Astrocyte (in vitro differentiated cells and primary cell): Measurements from ENCODE around the gene CNTN1. TPM values are rescaled to one million over a fixed set of nuclear protein-coding genes. Genes with fewer than 3 reads are reported as not detected.

ENCODE experiments used
- DNase-seq: peaks from one replicate; pipeline ENCODE4 v3.0.0-alpha.2; 2010; ENCODE audit warnings: low read depth
- FAIRE-seq: peaks from 2 replicates; lab custom pipeline; 2011; peaks lifted over from hg19 to GRCh38; lab: Jason Lieb, UNC
- H2AFZ ChIP-seq: 2 replicates; pipeline ENCODE4 v1.6.0; 2012; ENCODE audit warnings: low read depth, low read length, inconsistent platforms
- H3K27ac ChIP-seq: 2 replicates; pipeline ENCODE4 v1.5.1; 2011; ENCODE audit warnings: low read depth, low read length, inconsistent platforms
- H3K27me3 ChIP-seq: 2 replicates; pipeline ENCODE4 v1.6.0; 2011; ENCODE audit warnings: low read length, inconsistent platforms; ENCODE audit not compliant: insufficient read depth
- H3K36me3 ChIP-seq: 2 replicates; pipeline ENCODE4 v1.5.1; 2011; ENCODE audit warnings: low read length, inconsistent platforms; ENCODE audit not compliant: insufficient read depth
- H3K4me1 ChIP-seq: 2 replicates; pipeline ENCODE4 v1.5.1; 2011; ENCODE audit warnings: low read length, inconsistent platforms; ENCODE audit not compliant: insufficient read depth
- H3K4me2 ChIP-seq: 2 replicates; pipeline ENCODE4 v1.6.0; 2012; ENCODE audit warnings: low read length, inconsistent platforms
- H3K4me3 ChIP-seq: 2 replicates; pipeline ENCODE4 v1.5.1; 2011; ENCODE audit warnings: low read depth, mild to moderate bottlenecking, low read length, inconsistent platforms; ENCODE audit not compliant: insufficient read depth
- H3K79me2 ChIP-seq: 2 replicates; pipeline ENCODE4 v1.6.0; 2012; ENCODE audit warnings: mild to moderate bottlenecking, low read length, inconsistent platforms; ENCODE audit not compliant: insufficient read depth
- H3K9ac ChIP-seq: 2 replicates; pipeline ENCODE4 v1.6.0; 2012; ENCODE audit warnings: mild to moderate bottlenecking, low read length, inconsistent platforms
- H3K9me3 ChIP-seq: 2 replicates; pipeline ENCODE4 v1.5.1; 2012; ENCODE audit warnings: low read depth, mild to moderate bottlenecking, low read length, inconsistent platforms; ENCODE audit not compliant: insufficient read depth
- H4K20me1 ChIP-seq: 2 replicates; pipeline ENCODE4 v1.6.0; 2012; ENCODE audit warnings: low read length, inconsistent platforms; ENCODE audit not compliant: insufficient read depth
- H3K27ac Mint-ChIP-seq: one replicate; pipeline ENCODE4 v1.8.0; 2021; ENCODE audit warnings: mild to moderate bottlenecking, mixed read lengths; ENCODE audit not compliant: unreplicated experiment
- H3K27me3 Mint-ChIP-seq: one replicate; pipeline ENCODE4 v1.8.0; 2021; ENCODE audit warnings: low read depth, mixed read lengths; ENCODE audit not compliant: unreplicated experiment
- H3K36me3 Mint-ChIP-seq: one replicate; pipeline ENCODE4 v1.8.0; 2021; ENCODE audit warnings: low read depth, mixed read lengths; ENCODE audit not compliant: unreplicated experiment
- H3K4me1 Mint-ChIP-seq: one replicate; pipeline ENCODE4 v1.8.0; 2021; ENCODE audit warnings: low read depth, mixed read lengths; ENCODE audit not compliant: unreplicated experiment
- H3K4me3 Mint-ChIP-seq: one replicate; pipeline ENCODE4 v1.8.0; 2021; ENCODE audit warnings: mild to moderate bottlenecking, moderate library complexity, mixed read lengths; ENCODE audit not compliant: unreplicated experiment
- H3K9me3 Mint-ChIP-seq: one replicate; pipeline ENCODE4 v1.8.0; 2021; ENCODE audit warnings: mild to moderate bottlenecking, mixed read lengths; ENCODE audit not compliant: unreplicated experiment
- EZH2 ChIP-seq: IDR thresholded peaks from 2 replicates; pipeline ENCODE4 v1.6.1; 2012; ENCODE audit warnings: mild to moderate bottlenecking, low read length, inconsistent platforms; ENCODE audit not compliant: insufficient read depth
- total RNA-seq: library from RNA; stranded (reverse); gene quantifications from 2 replicates; pipeline ENCODE4 v1.2.1, GENCODE V29; 2021
- TF ChIP-seq, protein P1 (sequence below): IDR thresholded peaks from 2 replicates; pipeline ENCODE4 v1.5.1; 2011; ENCODE audit warnings: low read depth, mild to moderate bottlenecking, inconsistent platforms, low read length, moderate library complexity; ENCODE audit not compliant: insufficient read depth

The CNTN1 gene
- total RNA-seq, 1 donor from 2014 or later, result 2.1 TPM

GRCh38 chr12:41064411-41064810, 372.2 kb downstream of the CNTN1 start:
- no peaks in the 10 kb centered on the region for H3K36me3 ChIP-seq
- Mint-ChIP-seq H3K27me3 (no peaks in the 10 kb centered on the region), H3K27ac (no peak overlapping the region), H3K4me3 (no peak overlapping the region), H3K36me3 (no peaks in the 10 kb centered on the region), H3K9me3 (no peaks in the 10 kb centered on the region), H3K4me1 (no peaks in the 10 kb centered on the region)
- H3K9me3 ChIP-seq, result no peaks in the 10 kb centered on the region
- FAIRE-seq (no peak), DNase-seq (no peak)
- no peak overlapping the region for H3K4me3 ChIP-seq
- H3K4me1 ChIP-seq, result no peaks in the 10 kb centered on the region
- H3K9ac ChIP-seq, result no peak overlapping the region
- no peak overlapping the region for H3K4me2 ChIP-seq
- H4K20me1 ChIP-seq, result no peaks in the 10 kb centered on the region
- H3K79me2 ChIP-seq, result no peaks in the 10 kb centered on the region
- H3K27ac ChIP-seq, result no peak overlapping the region
- no peaks in the 10 kb centered on the region for H3K27me3 ChIP-seq
- H2AFZ ChIP-seq, result no peak overlapping the region
- TF ChIP-seq, protein P1, sequence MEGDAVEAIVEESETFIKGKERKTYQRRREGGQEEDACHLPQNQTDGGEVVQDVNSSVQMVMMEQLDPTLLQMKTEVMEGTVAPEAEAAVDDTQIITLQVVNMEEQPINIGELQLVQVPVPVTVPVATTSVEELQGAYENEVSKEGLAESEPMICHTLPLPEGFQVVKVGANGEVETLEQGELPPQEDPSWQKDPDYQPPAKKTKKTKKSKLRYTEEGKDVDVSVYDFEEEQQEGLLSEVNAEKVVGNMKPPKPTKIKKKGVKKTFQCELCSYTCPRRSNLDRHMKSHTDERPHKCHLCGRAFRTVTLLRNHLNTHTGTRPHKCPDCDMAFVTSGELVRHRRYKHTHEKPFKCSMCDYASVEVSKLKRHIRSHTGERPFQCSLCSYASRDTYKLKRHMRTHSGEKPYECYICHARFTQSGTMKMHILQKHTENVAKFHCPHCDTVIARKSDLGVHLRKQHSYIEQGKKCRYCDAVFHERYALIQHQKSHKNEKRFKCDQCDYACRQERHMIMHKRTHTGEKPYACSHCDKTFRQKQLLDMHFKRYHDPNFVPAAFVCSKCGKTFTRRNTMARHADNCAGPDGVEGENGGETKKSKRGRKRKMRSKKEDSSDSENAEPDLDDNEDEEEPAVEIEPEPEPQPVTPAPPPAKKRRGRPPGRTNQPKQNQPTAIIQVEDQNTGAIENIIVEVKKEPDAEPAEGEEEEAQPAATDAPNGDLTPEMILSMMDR, result no peak
- TF ChIP-seq EZH2, result no peak

GRCh38 chr12:41067941-41068645, 375.9 kb downstream of the CNTN1 start:
- no peak overlapping the region for H3K27ac ChIP-seq
- Mint-ChIP-seq H3K27ac (no peak overlapping the region), H3K9me3 (no peaks in the 10 kb centered on the region), H3K4me1 (peaks cover 8% of the 10 kb centered on the region), H3K27me3 (no peaks in the 10 kb centered on the region), H3K4me3 (no peak overlapping the region), H3K36me3 (no peaks in the 10 kb centered on the region)
- no peak for FAIRE-seq
- no peak overlapping the region for H3K4me2 ChIP-seq
- TF ChIP-seq, protein P1, result no peak
- TF ChIP-seq EZH2, result no peak
- H3K9ac ChIP-seq, result no peak overlapping the region
- no peaks in the 10 kb centered on the region for H3K4me1 ChIP-seq
- no peak overlapping the region for H2AFZ ChIP-seq
- no peak for DNase-seq
- no peaks in the 10 kb centered on the region for H4K20me1 ChIP-seq
- H3K9me3 ChIP-seq, result no peaks in the 10 kb centered on the region
- H3K27me3 ChIP-seq, result no peaks in the 10 kb centered on the region
- H3K4me3 ChIP-seq, result no peak overlapping the region
- H3K79me2 ChIP-seq, result no peaks in the 10 kb centered on the region
- no peaks in the 10 kb centered on the region for H3K36me3 ChIP-seq
